Small intestine (tissue), 7 donors: Measurements from ENCODE around the gene TOPBP1. TPM values are rescaled to one million over a fixed set of nuclear protein-coding genes. Genes with fewer than 3 reads are reported as not detected.

Source experiments
- DNase-seq, 2 donors: peaks; one replicate each; pipeline versions ENCODE4 v3.0.0 to v3.0.0-alpha.2; 2013
- FAIRE-seq: peaks from 2 replicates; lab custom pipeline; 2012; peaks lifted over from hg19 to GRCh38; lab: Jason Lieb, UNC
- H3K27ac ChIP-seq, 3 donors: one replicate each; pipeline ENCODE4 v1.5.1; 2013; ENCODE audit warnings: low read length in 2 of 3, mild to moderate bottlenecking in 2 of 3, control low read depth in 1 of 3, inconsistent platforms in 1 of 3, low read depth in 1 of 3, moderate library complexity in 1 of 3
- H3K27me3 ChIP-seq, 3 donors: one replicate each; pipeline ENCODE4 v1.6.1; 2013; ENCODE audit warnings: low read length in 3 of 3, inconsistent platforms in 1 of 3; ENCODE audit not compliant: control insufficient read depth in 3 of 3, insufficient read depth in 3 of 3
- H3K36me3 ChIP-seq, 3 donors: one replicate each; pipeline ENCODE4 v1.6.1; 2013; ENCODE audit warnings: low read length in 3 of 3, inconsistent platforms in 1 of 3, low read depth in 1 of 3, mild to moderate bottlenecking in 1 of 3, moderate library complexity in 1 of 3; ENCODE audit not compliant: control insufficient read depth in 3 of 3, insufficient read depth in 2 of 3
- H3K4me1 ChIP-seq, 3 donors: one replicate each; pipeline ENCODE4 v1.6.1; 2013; ENCODE audit warnings: low read length in 2 of 3, inconsistent platforms in 1 of 3, low read depth in 1 of 3, mild to moderate bottlenecking in 1 of 3, moderate library complexity in 1 of 3; ENCODE audit not compliant: control insufficient read depth in 3 of 3, insufficient read depth in 2 of 3
- H3K4me3 ChIP-seq, 3 donors: one replicate each; pipeline ENCODE4 v1.5.1; 2013; ENCODE audit warnings: low read length in 3 of 3, control low read depth in 1 of 3, inconsistent platforms in 1 of 3, low read depth in 1 of 3, mild to moderate bottlenecking in 1 of 3, moderate library complexity in 1 of 3
- H3K9me3 ChIP-seq, 2 donors: one replicate each; pipeline ENCODE4 v1.6.1; 2013; ENCODE audit warnings: low read depth in 1 of 2, low read length in 1 of 2; ENCODE audit not compliant: control insufficient read depth in 2 of 2, insufficient read depth in 1 of 2
- WGBS, 3 donors: extraction: QIAGEN DNeasy Blood & Tissue Kit; methylation state at CpG; one replicate each; pipeline ENCODE4 v1.1.7; 2013; 5-methylcytosine and 5-hydroxymethylcytosine counted together
- polyA plus RNA-seq, 4 donors: library from polyadenylated mRNA; stranded (reverse) in 3 of 4; unstranded in 1 of 4; fragments of 200-250 nt in 3 of 4; fragments of 120-200 nt in 1 of 4; gene quantifications; one replicate each; pipeline versions ENCODE4 v1.2.1 to v1.2.3, GENCODE V29; 2013
- donor health status: healthy with polysubstance abuse.
- donor health status: control.
- donor health status: control.
- donor health status: Bipolar disorder and iron deficiency.
- donor health status: healthy.

TOPBP1 gene
- polyA plus RNA-seq, 4 donors = 7.8 to 33.5 (median 10.3) TPM

GRCh38 chr3:133575086-133575485 is 86.7 kb downstream of the TOPBP1 start:
- Histone ChIP-seq H3K4me1 (peaks cover 3 to 13% (median 10%) of the 10 kb centered on the region in 3 donors), H3K4me3 (peak overlapping the region; percentile 88 to 96 (median 90)), H3K27me3 (no peaks in the 10 kb centered on the region), H3K36me3 (peaks cover 3 to 13% (median 9%) of the 10 kb centered on the region in 3 donors), H3K9me3 (no peaks in the 10 kb centered on the region), H3K27ac (peak overlapping the region; percentile 95 to 99 (median 97))
- 22 to 26% (median 24%) methylated on average over 4 of the region's 4 CpGs for WGBS, 3 donors
- DNase-seq (peak in 1 of 2 donors; percentile 20), FAIRE-seq (no peak)

- peak overlapping the region; percentile 95 to 99 (median 97) for H3K27ac ChIP-seq
- no peak for FAIRE-seq
- no peaks in the 10 kb centered on the region for H3K9me3 ChIP-seq
- H3K4me1 ChIP-seq = peaks cover 3 to 13% (median 10%) of the 10 kb centered on the region in 3 donors
- WGBS, 3 donors = 0 to 1% (median 0%) methylated on average over 25 to 54 of the region's 54 CpGs
- peak; percentile 77 to 91 for DNase-seq
- peak overlapping the region; percentile 88 to 96 (median 90) for H3K4me3 ChIP-seq
- no peaks in the 10 kb centered on the region for H3K27me3 ChIP-seq
- H3K36me3 ChIP-seq = peaks cover 3 to 9% (median 9%) of the 10 kb centered on the region in 3 donors
These were observed 87.4 kb downstream of the TOPBP1 start for GRCh38 chr3:133574260-133574881.

- Histone ChIP-seq H3K36me3 (peaks cover 3 to 9% (median 7%) of the 10 kb centered on the region in 3 donors), H3K4me1 (peaks cover 3 to 10% (median 10%) of the 10 kb centered on the region in 3 donors), H3K27me3 (no peaks in the 10 kb centered on the region), H3K27ac (peak within 1 kb of the TSS; percentile 95 to 99 (median 97)), H3K9me3 (no peaks in the 10 kb centered on the region), H3K4me3 (peak within 1 kb of the TSS; percentile 88 to 96 (median 90))
- DNase-seq = no peak
- 0 to 1% (median 0%) methylated on average over 55 to 81 of the region's 81 CpGs for WGBS, 3 donors
- no peak for FAIRE-seq
These were observed 88.0 kb downstream of the TOPBP1 start, which contains the start of gene CDV3 for GRCh38 chr3:133573629-133574194. TSS of gene CDV3 (plus strand) at chr3:133573686. CDS start at chr3:133574045, 359 bp downstream.

GRCh38 chr3:133573054-133573628 is 88.6 kb downstream of the TOPBP1 start:
- H3K36me3 ChIP-seq = peaks cover 3 to 6% (median 5%) of the 10 kb centered on the region in 3 donors
- DNase-seq = peak; percentile 100
- H3K27me3 ChIP-seq = no peaks in the 10 kb centered on the region
- FAIRE-seq = no peak
- 1% methylated on average over 32 to 33 of the region's 33 CpGs for WGBS, 3 donors
- H3K27ac ChIP-seq = peak overlapping the region; percentile 84 to 99 (median 92)
- H3K9me3 ChIP-seq = no peaks in the 10 kb centered on the region
- peaks cover 0 to 6% (median 5%) of the 10 kb centered on the region in 3 donors for H3K4me1 ChIP-seq
- peak overlapping the region; percentile 43 to 96 (median 88) for H3K4me3 ChIP-seq

- Histone ChIP-seq H3K4me1 (peaks cover 0 to 5% (median 4%) of the 10 kb centered on the region in 3 donors), H3K9me3 (no peaks in the 10 kb centered on the region), H3K27ac (peak overlapping the region; percentile 84 to 92 (median 92)), H3K36me3 (peaks cover 0 to 1% (median 0%) of the 10 kb centered on the region in 3 donors), H3K4me3 (peak overlapping the region in 1 of 3 donors; percentile 42), H3K27me3 (no peaks in the 10 kb centered on the region)
- 75 to 82% (median 78%) methylated on average over 19 of the region's 19 CpGs for WGBS, 3 donors
- peak in 1 of 2 donors; percentile 26 for DNase-seq
- FAIRE-seq = no peak
These were observed 89.3 kb downstream of the TOPBP1 start for GRCh38 chr3:133572158-133573053.

- H3K4me3 ChIP-seq = no peak overlapping the region
- H3K27me3 ChIP-seq = no peaks in the 10 kb centered on the region
- no peaks in the 10 kb centered on the region for H3K9me3 ChIP-seq
- 82 to 95% (median 92%) methylated on average over 2 of the region's 2 CpGs for WGBS, 3 donors
- FAIRE-seq (no peak), DNase-seq (no peak)
- peaks cover 0 to 5% (median under 1%) of the 10 kb centered on the region in 3 donors for H3K4me1 ChIP-seq
- no peak overlapping the region for H3K27ac ChIP-seq
- H3K36me3 ChIP-seq = no peaks in the 10 kb centered on the region
These were observed 90.8 kb downstream of the TOPBP1 start for GRCh38 chr3:133570937-133571320.

- Histone ChIP-seq H3K4me1 (peaks cover 0 to 5% (median 0%) of the 10 kb centered on the region in 3 donors), H3K4me3 (no peak overlapping the region), H3K27me3 (no peaks in the 10 kb centered on the region), H3K27ac (peak overlapping the region in 1 of 3 donors; percentile 6), H3K36me3 (no peaks in the 10 kb centered on the region), H3K9me3 (no peaks in the 10 kb centered on the region)
- 89 to 97% (median 92%) methylated on average over 5 of the region's 5 CpGs for WGBS, 3 donors
- FAIRE-seq (no peak), DNase-seq (peak in 1 of 2 donors; percentile 30)
These were observed 91.4 kb downstream of the TOPBP1 start for GRCh38 chr3:133570139-133570936.
